ENCODE data around the gene VPS37D.

DNA sequence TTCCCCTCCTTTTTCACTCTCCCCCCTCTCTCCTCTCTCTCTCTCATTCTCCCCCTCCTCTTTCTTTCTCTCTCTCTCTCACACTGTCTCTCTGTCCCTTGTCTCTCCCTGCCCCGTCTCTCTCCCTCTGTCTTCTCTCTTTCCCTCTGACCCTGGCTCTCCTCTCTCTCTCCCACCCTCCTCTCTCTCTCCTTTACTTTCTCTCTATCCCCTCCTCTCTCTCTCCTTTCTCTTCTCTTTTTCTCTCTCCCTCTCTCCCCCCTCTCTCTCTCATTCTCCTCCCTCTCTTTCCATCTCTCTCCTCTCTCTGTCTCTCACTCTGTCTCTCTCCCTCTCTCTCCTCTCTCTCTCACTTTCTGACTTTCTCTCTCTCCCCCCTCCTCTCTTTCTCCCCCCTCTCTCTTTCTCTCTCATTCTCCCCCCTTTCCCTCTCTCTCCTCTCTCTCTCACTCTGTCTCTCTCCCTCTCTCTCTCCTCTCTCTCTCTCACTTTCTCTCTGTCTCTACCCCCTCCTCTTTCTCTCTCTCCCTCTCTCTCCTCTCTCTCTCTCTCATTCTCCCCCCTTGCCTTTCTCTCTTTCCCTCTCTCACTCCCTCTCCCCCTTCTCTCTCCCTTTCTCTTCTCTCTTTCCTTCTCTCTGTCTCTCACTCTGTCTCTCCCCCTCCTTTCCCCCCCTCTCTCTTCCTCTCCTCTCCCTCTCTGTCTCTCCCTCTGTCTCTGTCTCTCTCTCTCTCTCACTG is 18.9 kb upstream of the VPS37D start:
- TF ChIP-seq, protein P1, sequence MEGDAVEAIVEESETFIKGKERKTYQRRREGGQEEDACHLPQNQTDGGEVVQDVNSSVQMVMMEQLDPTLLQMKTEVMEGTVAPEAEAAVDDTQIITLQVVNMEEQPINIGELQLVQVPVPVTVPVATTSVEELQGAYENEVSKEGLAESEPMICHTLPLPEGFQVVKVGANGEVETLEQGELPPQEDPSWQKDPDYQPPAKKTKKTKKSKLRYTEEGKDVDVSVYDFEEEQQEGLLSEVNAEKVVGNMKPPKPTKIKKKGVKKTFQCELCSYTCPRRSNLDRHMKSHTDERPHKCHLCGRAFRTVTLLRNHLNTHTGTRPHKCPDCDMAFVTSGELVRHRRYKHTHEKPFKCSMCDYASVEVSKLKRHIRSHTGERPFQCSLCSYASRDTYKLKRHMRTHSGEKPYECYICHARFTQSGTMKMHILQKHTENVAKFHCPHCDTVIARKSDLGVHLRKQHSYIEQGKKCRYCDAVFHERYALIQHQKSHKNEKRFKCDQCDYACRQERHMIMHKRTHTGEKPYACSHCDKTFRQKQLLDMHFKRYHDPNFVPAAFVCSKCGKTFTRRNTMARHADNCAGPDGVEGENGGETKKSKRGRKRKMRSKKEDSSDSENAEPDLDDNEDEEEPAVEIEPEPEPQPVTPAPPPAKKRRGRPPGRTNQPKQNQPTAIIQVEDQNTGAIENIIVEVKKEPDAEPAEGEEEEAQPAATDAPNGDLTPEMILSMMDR (conservative IDR thresholded peaks at IDR 0.05; ENCODE audit: low read length), result no peak
- no peak for TF ChIP-seq EZH2phosphoT487 (IDR thresholded peaks at IDR 0.05; ENCODE audit: borderline replicate concordance)
